ENCODE results near the gene ATXN2.

ATXN2 gene

DNA sequence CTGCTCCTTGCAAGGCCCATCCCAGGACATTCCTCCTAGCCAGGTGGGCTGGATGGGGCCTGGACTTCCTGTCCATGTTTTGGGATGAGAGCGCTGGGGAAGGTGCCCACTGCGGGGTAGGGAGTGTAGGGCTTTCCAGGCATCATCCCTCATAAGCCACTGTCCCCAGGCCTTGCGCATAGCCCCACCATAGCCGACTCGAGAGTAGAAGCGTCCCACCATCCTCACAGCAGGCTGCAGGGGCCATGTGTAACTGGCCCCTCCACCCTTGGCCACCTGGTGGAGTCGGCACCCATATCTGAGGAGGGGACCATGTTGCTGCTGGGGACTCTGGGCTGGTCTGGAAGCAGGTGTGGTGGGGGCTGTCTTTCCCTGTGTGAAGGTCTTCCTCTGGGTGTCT lies 162.8 kb downstream of the ATXN2 start:
- no peak for DNase-seq

DNA sequence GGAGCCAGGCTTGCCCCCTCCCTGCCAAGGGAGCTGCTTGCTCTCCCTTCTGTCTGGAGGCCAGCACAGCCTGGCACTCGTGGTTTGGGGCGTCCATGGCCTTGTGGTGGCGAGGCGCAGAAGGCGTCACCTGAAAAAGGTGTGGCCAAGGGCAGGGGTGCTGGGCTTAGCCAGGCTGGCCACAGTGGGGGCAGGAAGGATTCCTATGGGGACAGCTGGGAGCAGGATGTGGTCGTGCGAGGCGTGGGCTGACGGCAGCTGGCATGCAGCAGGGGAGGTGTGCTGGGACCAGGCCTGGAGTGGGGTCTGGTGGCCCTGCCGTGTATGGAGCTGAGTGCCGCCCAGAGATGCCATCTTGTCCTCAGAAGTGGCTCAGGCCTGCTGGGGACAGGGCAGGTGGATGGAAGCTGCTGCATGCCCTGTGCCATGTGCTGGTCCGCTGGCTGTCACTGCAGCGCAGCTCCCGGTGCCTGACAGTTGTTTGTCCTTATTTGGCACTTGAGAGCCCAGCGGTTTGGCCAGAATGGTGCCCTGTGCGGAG lies 163.4 kb downstream of the ATXN2 start:
- DNase-seq, result no peak

- peak; percentile 41 for DNase-seq
Observed at GRCh38 chr12:111434680-111435338, 164.3 kb downstream of the ATXN2 start.

- no peak for DNase-seq
Observed at GRCh38 chr12:111434049-111434448, 165.1 kb downstream of the ATXN2 start.

GRCh38 chr12:111431772-111432171 lies 167.3 kb downstream of the ATXN2 start:
- DNase-seq, result no peak

GRCh38 chr12:111430433-111431353 lies 168.4 kb downstream of the ATXN2 start:
- no peak for DNase-seq

DNA sequence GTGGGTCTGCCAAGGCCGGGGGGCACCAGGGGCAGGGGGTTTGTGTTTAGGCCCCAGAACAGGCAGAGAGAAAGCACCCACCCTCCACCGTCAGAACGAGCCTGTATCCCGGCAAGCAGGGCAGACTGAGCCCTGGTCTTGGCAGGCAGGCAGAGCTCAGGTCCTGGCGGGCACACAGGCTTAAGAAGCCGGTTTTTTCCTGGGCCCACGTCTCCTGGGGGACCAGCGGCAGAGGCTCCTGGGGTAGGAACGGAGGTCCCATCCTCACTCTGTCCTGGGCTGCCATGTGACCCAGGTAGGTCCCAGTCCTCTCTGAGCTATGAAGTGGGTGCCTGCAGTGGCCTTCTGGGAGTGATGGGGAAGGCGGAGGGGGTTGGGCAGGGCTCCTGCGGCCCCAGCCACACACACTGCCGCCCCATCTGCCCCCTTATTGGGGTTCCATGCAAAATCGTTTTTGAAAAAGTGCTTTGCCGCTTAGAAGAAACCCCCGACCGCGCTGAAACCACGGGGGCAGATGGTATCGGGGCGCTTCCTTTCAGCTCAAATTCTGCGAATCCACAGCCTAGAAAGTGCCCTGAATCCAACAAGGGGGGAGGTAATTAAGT lies 169.2 kb downstream of the ATXN2 start:
- no peak for DNase-seq

- DNase-seq, result no peak
Observed at GRCh38 chr12:111428728-111429175, 170.4 kb downstream of the ATXN2 start.

GRCh38 chr12:111428081-111428727 lies 170.9 kb downstream of the ATXN2 start:
- DNase-seq, result no peak

DNA sequence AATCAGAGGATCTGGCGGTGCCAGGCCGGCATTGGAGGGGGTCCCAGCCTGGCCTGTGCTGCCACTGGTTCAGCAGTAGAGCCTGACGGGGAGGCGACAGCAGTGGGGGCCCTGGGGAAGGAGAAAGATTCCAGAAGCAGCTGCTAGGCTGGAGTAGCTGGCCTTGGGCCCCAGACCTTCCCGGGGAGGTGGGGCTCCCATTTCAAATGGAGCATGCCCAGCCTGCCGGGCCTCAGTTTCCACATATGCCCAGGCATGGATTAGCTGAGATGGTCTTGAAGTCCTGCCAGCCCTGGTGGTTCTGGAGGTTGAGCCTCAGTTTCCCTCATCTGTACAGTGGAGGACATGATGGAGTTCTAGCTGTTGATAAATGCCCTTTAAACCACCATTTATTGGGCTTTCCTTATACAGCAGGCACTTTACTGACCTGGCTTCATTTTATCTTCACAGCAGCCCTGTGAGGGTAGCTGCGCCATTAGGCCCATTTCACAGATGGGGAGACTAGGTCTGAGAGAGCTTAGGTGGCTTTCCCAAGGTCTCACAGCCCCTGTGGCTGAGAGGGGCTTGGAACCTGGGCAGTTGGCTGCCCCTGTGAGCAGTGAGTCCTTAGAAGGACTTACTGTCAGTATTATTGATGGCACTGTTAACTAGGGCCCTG lies 171.6 kb downstream of the ATXN2 start:
- DNase-seq, result no peak

- no peak for DNase-seq
Observed at GRCh38 chr12:111426344-111427185, 172.6 kb downstream of the ATXN2 start.

GRCh38 chr12:111425655-111426054 lies 173.5 kb downstream of the ATXN2 start:
- DNase-seq, result no peak

- no peak for DNase-seq
Observed at GRCh38 chr12:111424793-111425251, 174.3 kb downstream of the ATXN2 start.

- no peak for DNase-seq
Observed at GRCh38 chr12:111424189-111424792, 174.8 kb downstream of the ATXN2 start.

- DNase-seq, result no peak
Observed at GRCh38 chr12:111420494-111420893, 178.6 kb downstream of the ATXN2 start.

- no peak for DNase-seq
Observed at GRCh38 chr12:111419784-111420183, 179.3 kb downstream of the ATXN2 start.

GRCh38 chr12:111418594-111418880 lies 180.6 kb downstream of the ATXN2 start:
- DNase-seq, result no peak

DNA sequence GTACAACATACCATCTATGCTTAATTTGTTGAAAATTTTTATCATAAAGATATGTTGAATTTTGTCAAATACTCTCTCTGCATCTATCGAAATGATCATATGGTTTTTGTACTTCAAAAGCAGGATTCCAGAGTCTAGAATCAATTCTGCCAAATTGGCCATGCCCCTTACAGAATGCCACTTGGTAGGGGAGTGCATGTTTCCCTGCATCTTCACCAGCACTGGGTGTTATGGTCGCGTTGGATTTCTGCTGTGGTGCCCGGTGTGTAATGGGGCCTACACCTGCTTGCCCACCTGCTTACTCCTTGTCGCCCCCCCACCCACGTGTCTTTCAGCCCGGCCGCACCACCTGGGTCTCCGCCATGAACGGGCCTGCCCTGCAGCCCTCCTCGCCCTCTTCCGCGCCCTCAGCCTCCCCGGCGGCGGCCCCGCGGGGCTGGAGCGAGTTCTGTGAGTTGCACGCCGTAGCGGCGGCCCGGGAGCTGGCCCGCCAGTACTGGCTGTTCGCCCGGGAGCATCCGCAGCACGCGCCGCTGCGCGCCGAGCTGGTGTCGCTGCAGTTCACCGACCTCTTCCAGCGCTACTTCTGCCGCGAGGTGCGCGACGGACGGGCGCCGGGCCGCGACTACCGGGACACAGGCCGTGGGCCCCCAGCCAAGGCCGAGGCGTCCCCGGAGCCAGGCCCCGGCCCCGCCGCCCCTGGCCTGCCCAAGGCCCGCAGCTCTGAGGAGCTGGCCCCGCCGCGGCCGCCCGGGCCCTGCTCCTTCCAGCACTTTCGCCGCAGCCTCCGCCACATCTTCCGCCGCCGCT lies 181.1 kb downstream of the ATXN2 start:
- DNase-seq, result no peak

DNA sequence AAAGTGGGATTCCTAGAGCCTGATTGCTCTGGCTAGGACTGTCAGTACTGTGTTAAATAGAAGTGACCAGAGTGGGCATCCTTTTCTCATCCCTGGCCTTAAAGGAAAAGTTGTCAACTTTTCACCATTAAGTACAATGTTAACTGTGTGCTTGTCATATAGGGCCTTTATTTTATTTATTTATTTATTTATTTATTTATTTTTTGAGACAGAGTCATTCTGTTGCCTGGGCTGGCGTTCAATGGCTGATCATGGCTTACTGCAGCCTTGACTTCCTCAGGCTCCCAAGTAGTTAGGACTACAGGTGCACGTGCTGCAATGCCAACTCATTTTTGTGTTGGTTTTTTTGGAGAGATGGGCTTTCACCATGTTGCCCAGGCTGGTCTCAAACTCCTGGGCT lies 181.8 kb downstream of the ATXN2 start:
- DNase-seq, result no peak

DNA sequence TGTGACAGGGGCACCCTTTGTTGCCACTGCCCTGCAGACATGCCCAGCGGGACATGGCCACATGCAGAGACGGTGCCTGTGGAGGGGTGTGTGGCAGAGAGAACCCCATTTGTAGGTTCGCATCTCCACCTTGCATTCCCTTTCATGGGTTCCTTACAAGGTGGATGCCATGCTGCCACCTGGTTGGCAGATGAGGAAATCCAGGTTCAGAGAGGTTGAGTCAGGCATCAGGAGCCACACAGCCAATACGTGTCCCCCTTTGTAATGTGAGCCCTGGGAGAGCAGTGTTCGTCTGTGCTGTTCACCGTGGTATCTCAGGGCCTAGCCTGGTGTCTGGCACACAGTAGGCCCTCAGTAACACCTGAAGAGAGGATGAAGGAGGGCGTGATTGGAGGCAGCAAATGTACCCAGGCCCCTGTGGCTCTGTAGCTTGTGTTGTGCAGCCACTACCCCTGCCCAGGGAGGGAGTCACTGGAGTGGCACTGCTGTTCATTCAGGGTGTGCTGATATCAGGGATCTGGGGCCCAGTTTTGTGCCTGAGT lies 184.3 kb downstream of the ATXN2 start:
- no peak for DNase-seq

All from fibroblast of skin of abdomen (primary cell).